Smooth muscle cell of the umbilical artery (primary cell): Measurements from ENCODE around the gene TAF4. TPM values are rescaled to one million over a fixed set of nuclear protein-coding genes. Genes with fewer than 3 reads are reported as not detected.

ENCODE experiments used
- total RNA-seq: library from RNA; depleted of rRNA; stranded (reverse); fragments of >200 nt; gene quantifications from 2 replicates; pipeline ENCODE4 v1.2.3, GENCODE V29; 2014

The TAF4 gene, protein sequence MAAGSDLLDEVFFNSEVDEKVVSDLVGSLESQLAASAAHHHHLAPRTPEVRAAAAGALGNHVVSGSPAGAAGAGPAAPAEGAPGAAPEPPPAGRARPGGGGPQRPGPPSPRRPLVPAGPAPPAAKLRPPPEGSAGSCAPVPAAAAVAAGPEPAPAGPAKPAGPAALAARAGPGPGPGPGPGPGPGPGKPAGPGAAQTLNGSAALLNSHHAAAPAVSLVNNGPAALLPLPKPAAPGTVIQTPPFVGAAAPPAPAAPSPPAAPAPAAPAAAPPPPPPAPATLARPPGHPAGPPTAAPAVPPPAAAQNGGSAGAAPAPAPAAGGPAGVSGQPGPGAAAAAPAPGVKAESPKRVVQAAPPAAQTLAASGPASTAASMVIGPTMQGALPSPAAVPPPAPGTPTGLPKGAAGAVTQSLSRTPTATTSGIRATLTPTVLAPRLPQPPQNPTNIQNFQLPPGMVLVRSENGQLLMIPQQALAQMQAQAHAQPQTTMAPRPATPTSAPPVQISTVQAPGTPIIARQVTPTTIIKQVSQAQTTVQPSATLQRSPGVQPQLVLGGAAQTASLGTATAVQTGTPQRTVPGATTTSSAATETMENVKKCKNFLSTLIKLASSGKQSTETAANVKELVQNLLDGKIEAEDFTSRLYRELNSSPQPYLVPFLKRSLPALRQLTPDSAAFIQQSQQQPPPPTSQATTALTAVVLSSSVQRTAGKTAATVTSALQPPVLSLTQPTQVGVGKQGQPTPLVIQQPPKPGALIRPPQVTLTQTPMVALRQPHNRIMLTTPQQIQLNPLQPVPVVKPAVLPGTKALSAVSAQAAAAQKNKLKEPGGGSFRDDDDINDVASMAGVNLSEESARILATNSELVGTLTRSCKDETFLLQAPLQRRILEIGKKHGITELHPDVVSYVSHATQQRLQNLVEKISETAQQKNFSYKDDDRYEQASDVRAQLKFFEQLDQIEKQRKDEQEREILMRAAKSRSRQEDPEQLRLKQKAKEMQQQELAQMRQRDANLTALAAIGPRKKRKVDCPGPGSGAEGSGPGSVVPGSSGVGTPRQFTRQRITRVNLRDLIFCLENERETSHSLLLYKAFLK
- 3.3 and 7.3 TPM in 2 replicates for total RNA-seq

GRCh38 chr20:62065674-62066338 lies at the start of gene TAF4:
TAF4 (minus strand) TSS chr20:62065881; CDS start chr20:62065810, 71 bp downstream.

Other genes with a start within 250 kb of the TAF4 start
- 39.2 TPM in 2 replicates for gene LSM14B, start 56.6 kb upstream of the TAF4 start, total RNA-seq
- gene PSMA7, start 77.5 kb upstream of the TAF4 start, total RNA-seq: 320 and 348 TPM in 2 replicates
- 10.4 and 18.4 TPM in 2 replicates for gene SS18L1, start 77.9 kb upstream of the TAF4 start, total RNA-seq
- 15.7 and 18.2 TPM in 2 replicates for gene MTG2, start 117.1 kb upstream of the TAF4 start, total RNA-seq
- gene HRH3, start 154.4 kb upstream of the TAF4 start, total RNA-seq: not detected in 2 replicates
- 39.9 and 40.1 TPM in 2 replicates for gene OSBPL2, start 172.6 kb upstream of the TAF4 start, total RNA-seq
- 101 and 111 TPM in 2 replicates for gene ADRM1, start 237.1 kb upstream of the TAF4 start, total RNA-seq